Smooth muscle cell (in vitro differentiated cells): ENCODE results near the gene HPS6. TPM values are rescaled to one million over a fixed set of nuclear protein-coding genes. Genes with fewer than 3 reads are reported as not detected.
A peak's percentile ranks its signal among the peaks of the same experiment; 100 is the strongest.

Source experiments
- DNase-seq: peaks from one replicate; lab custom pipeline; 2025; ENCODE audit not compliant: unreplicated experiment; lab: John Stamatoyannopoulos, UW
- H2AFZ ChIP-seq: fragments of 200-600 bp; sonication (generic); 2 replicates; pipeline ENCODE4 v1.6.0; 2016; ENCODE audit warnings: antibody characterized with exemption, low read depth, mild to moderate bottlenecking
- H3F3A ChIP-seq: fragments of 200-600 bp; sonication (generic); 2 replicates; pipeline ENCODE4 v1.6.0; 2017; ENCODE audit warnings: antibody characterized with exemption, low read depth
- H3K27ac ChIP-seq: fragments of 200-600 bp; sonication (generic); 2 replicates; pipeline ENCODE4 v1.5.1; 2016; ENCODE audit warnings: low read depth, mild to moderate bottlenecking
- H3K27me3 ChIP-seq: fragments of 200-600 bp; sonication (generic); 2 replicates; pipeline ENCODE4 v1.6.1; 2016; ENCODE audit warnings: low read depth, mild to moderate bottlenecking
- H3K36me3 ChIP-seq: fragments of 200-600 bp; sonication (generic); 2 replicates; pipeline ENCODE4 v1.5.1; 2016; ENCODE audit warnings: low read depth
- H3K4me1 ChIP-seq: fragments of 200-600 bp; sonication (generic); 2 replicates; pipeline ENCODE4 v1.5.1; 2016; ENCODE audit warnings: low read depth
- H3K4me2 ChIP-seq: fragments of 200-600 bp; sonication (generic); 2 replicates; pipeline ENCODE4 v1.6.0; 2016; ENCODE audit warnings: mild to moderate bottlenecking
- H3K4me3 ChIP-seq: fragments of 200-600 bp; sonication (generic); 2 replicates; pipeline ENCODE4 v1.5.1; 2016; ENCODE audit warnings: mild to moderate bottlenecking
- H3K79me2 ChIP-seq: fragments of 200-600 bp; sonication (generic); 2 replicates; pipeline ENCODE4 v1.6.0; 2016; ENCODE audit warnings: low read depth, mild to moderate bottlenecking
- H3K9ac ChIP-seq: fragments of 200-600 bp; sonication (generic); 2 replicates; pipeline ENCODE4 v1.6.0; 2016; ENCODE audit warnings: low read depth
- H3K9me3 ChIP-seq: fragments of 200-600 bp; sonication (generic); replicated peaks from 2 replicates; pipeline ENCODE4 v1.5.1; 2016; ENCODE audit warnings: low read depth
- H4K20me1 ChIP-seq: fragments of 200-600 bp; sonication (generic); 2 replicates; pipeline ENCODE4 v1.6.0; 2016; ENCODE audit warnings: low read depth
- WGBS: methylation state at CpG from one replicate; pipeline ENCODE4 v1.1.7; 2016; ENCODE audit warnings: low lambda C conversion rate; 5-methylcytosine and 5-hydroxymethylcytosine counted together
- polyA plus RNA-seq: library from polyadenylated mRNA; unstranded; fragments of >200 nt; fragmentation: Nextera tagmentation; extraction: Ambion mirVana; gene quantifications from 2 replicates; pipeline ENCODE4 v1.2.1, GENCODE V29; 2016
- total RNA-seq: library from RNA; depleted of rRNA; stranded (reverse); fragments of >200 nt; gene quantifications from 2 replicates; pipeline ENCODE4 v1.2.3, GENCODE V29; 2014
- TF ChIP-seq, protein P1 (sequence below): fragments of 200-600 bp; sonication (generic); IDR thresholded peaks from 2 replicates; pipeline ENCODE4 v1.5.1; 2017; ENCODE audit warnings: borderline replicate concordance, mild to moderate bottlenecking, antibody characterized with exemption; ENCODE audit not compliant: insufficient read depth, poor library complexity, severe bottlenecking

Gene HPS6
- total and polyA plus RNA-seq, 2 experiments from 2014 or later: 11.9 to 14.3 TPM

DNA sequence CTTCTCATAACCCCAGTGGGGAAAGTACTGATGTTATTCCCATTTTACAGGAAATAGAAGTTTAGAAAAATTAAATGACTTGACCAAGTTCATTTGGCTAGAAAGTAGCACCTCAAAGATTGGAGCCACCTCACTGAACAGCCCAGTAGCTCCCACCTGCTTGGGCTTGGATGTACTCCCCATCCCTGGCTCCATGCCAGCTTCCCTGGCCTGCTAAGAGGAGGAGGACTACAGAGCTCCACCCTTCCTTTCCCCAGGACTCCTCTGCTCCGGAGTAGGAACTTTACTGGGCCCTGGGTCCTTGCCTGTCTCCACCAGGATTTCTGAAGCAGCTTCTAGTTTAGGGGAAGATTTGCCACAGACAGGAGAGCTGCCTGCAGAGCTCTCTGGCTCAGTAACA lies 3.1 kb downstream of the HPS6 start:
- H3K9ac ChIP-seq: no peak overlapping the region
- peaks cover 6% of the 10 kb centered on the region for H3F3A ChIP-seq
- H3K27me3 ChIP-seq: no peaks in the 10 kb centered on the region
- DNase-seq: no peak
- no peak overlapping the region for H2AFZ ChIP-seq
- H3K4me3 ChIP-seq: no peak overlapping the region
- peaks cover 37% of the 10 kb centered on the region for H3K79me2 ChIP-seq
- no peaks in the 10 kb centered on the region for H3K9me3 ChIP-seq
- 88% methylated on average over 1 of the region's 1 CpG for WGBS
- no peaks in the 10 kb centered on the region for H3K36me3 ChIP-seq
- H3K4me1 ChIP-seq: peaks cover 6% of the 10 kb centered on the region
- no peak overlapping the region for H3K4me2 ChIP-seq
- TF ChIP-seq, protein P1, sequence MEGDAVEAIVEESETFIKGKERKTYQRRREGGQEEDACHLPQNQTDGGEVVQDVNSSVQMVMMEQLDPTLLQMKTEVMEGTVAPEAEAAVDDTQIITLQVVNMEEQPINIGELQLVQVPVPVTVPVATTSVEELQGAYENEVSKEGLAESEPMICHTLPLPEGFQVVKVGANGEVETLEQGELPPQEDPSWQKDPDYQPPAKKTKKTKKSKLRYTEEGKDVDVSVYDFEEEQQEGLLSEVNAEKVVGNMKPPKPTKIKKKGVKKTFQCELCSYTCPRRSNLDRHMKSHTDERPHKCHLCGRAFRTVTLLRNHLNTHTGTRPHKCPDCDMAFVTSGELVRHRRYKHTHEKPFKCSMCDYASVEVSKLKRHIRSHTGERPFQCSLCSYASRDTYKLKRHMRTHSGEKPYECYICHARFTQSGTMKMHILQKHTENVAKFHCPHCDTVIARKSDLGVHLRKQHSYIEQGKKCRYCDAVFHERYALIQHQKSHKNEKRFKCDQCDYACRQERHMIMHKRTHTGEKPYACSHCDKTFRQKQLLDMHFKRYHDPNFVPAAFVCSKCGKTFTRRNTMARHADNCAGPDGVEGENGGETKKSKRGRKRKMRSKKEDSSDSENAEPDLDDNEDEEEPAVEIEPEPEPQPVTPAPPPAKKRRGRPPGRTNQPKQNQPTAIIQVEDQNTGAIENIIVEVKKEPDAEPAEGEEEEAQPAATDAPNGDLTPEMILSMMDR: no peak
- H4K20me1 ChIP-seq: peaks cover 43% of the 10 kb centered on the region
- no peak overlapping the region for H3K27ac ChIP-seq

DNA sequence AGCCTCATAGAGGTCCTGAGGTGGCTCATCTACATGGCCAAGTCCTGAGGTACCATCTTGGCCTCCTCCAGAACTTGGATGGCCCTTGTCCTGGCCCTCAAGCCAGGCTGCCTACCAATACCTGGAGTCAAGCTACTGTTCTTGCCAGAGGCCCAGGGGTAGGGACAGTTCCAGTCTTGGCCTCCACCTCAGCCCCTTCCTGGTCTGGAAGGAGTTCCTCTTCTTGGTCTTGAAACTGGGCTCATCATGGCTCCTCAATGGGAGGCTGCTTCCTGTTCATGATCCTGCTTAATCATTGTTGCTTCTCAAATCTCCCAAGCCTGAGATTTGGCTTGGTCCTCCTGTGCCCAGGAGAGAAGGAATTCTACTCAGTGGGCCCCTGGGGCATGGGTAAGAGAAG lies 3.9 kb downstream of the HPS6 start:
- H4K20me1 ChIP-seq: peaks cover 43% of the 10 kb centered on the region
- no peaks in the 10 kb centered on the region for H3K9me3 ChIP-seq
- no peaks in the 10 kb centered on the region for H3K27me3 ChIP-seq
- no peaks in the 10 kb centered on the region for H3K36me3 ChIP-seq
- H3K4me3 ChIP-seq: no peak overlapping the region
- TF ChIP-seq, protein P1: no peak
- DNase-seq: no peak
- H3K4me1 ChIP-seq: peaks cover 6% of the 10 kb centered on the region
- H3K9ac ChIP-seq: no peak overlapping the region
- H2AFZ ChIP-seq: no peak overlapping the region
- H3K27ac ChIP-seq: no peak overlapping the region
- peaks cover 6% of the 10 kb centered on the region for H3F3A ChIP-seq
- H3K79me2 ChIP-seq: peaks cover 37% of the 10 kb centered on the region
- no peak overlapping the region for H3K4me2 ChIP-seq

DNA sequence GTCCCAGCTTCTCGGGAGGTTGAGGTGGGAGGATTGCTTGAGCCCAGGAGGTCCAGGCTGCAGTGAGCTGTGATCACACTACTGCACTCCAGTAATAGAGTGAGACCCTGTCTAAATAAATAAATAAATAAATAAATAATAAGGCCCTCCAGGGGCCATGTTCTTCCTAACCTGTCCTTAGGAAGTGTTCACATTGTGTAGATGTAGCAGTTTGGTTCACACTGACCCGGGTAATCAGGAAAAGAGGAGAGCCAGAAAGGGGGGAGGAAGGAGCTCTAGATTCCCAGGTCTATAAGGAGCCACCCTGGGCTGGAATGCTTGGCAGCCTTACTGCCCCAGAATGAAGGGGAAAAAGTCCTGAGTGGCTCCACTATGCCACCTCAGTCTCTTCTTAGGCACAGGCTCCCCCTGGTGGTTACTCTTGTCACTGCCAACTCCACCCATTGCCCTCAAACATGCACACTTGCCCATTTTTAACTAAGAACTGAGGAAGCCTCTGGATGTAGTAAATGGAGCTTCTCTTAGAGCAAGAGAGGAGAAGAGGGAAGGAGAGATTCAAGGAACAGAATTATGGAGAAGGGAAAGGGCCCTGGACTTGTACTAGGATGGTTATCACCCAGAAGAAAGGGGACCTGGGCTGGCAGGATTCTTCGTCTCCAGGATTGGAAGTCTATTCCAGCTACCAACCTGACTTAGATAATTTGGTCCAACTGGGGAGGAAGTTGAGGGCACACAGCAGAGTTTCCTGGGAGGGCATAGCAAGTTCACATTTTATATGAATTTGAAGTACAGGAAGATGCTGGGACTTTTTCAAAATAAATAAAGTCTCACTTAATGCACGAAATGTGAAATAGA lies 7.8 kb downstream of the HPS6 start:
- Histone ChIP-seq H3K27ac (no peak overlapping the region), H3K36me3 (no peaks in the 10 kb centered on the region), H2AFZ (no peak overlapping the region), H3K4me2 (no peak overlapping the region), H3F3A (no peaks in the 10 kb centered on the region), H3K9ac (no peak overlapping the region), H3K4me3 (no peak overlapping the region), H3K4me1 (no peaks in the 10 kb centered on the region), H3K79me2 (peaks cover 16% of the 10 kb centered on the region), H3K9me3 (no peaks in the 10 kb centered on the region), H3K27me3 (no peaks in the 10 kb centered on the region), H4K20me1 (peaks cover 22% of the 10 kb centered on the region)
- peak; percentile 38 for DNase-seq
- TF ChIP-seq, protein P1: peak; percentile 86
- 84% methylated on average over 4 of the region's 4 CpGs for WGBS

DNA sequence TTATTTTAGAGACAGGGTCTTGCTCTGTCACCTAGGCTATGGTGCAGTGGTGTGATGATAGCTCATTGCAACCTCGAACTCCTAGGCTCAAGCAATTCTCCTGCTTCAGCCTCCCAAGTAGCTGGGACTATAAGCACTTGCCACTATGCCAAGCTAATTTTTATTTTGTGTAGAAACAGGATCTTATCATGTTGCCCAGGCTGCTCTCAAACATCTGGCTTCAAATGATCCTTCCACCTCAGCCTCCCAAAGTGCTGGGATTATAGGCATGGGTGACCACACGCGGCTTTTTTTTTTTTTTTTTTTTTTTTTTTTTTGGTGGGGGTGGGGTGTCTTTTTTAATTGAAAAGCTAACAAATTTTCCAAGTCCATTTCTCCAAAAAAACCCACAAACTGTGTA lies 18.4 kb downstream of the HPS6 start:
- WGBS: 93% methylated on average over 3 of the region's 3 CpGs
- no peak overlapping the region for H3K27ac ChIP-seq
- H3K36me3 ChIP-seq: no peaks in the 10 kb centered on the region
- H3K4me2 ChIP-seq: no peak overlapping the region
- H3K4me3 ChIP-seq: no peak overlapping the region
- no peaks in the 10 kb centered on the region for H3K4me1 ChIP-seq
- no peaks in the 10 kb centered on the region for H3K9me3 ChIP-seq
- no peak overlapping the region for H2AFZ ChIP-seq
- no peaks in the 10 kb centered on the region for H4K20me1 ChIP-seq
- no peaks in the 10 kb centered on the region for H3K27me3 ChIP-seq
- no peaks in the 10 kb centered on the region for H3F3A ChIP-seq
- H3K79me2 ChIP-seq: no peaks in the 10 kb centered on the region
- TF ChIP-seq, protein P1: no peak
- no peak for DNase-seq
- H3K9ac ChIP-seq: no peak overlapping the region
